HepG2 (cell line): Measurements from ENCODE around the gene TRAK1. TPM values are rescaled to one million over a fixed set of nuclear protein-coding genes. Genes with fewer than 3 reads are reported as not detected.

Source experiments
- ATAC-seq: fragments of 200-7000 bp; cut with Tn5 transposase; 3 replicates; pipeline ENCODE4 v1.9.1; 2020; ENCODE audit warnings: mild to moderate bottlenecking, moderate library complexity
- BruUV-seq: library from RNA; stranded (reverse); fragments of 400-500 nt; replicated peaks from 2 replicates; lab custom pipeline; 2021; lab: Mats Ljungman, UMichigan
- CTCF ChIA-PET: fragments of 300-600 bp; formaldehyde crosslinking; extraction: SDS; loops from one replicate; lab custom pipeline; 2021; ENCODE audit warnings: low total read pairs, inconsistent platforms, low intra/inter-chr PET ratio; lab: Yijun Ruan, JAX
- POLR2A ChIA-PET: fragments of 350-600 bp; sonication (Branson Sonifier 250); formaldehyde crosslinking; loops from one replicate; lab custom pipeline; 2020; ENCODE audit warnings: antibody characterized with exemption, inconsistent platforms; lab: Yijun Ruan, JAX
- DNase-seq: peaks from one replicate; pipeline ENCODE4 v3.0.0-alpha.2; 2015; ENCODE audit warnings: low spot score
- FAIRE-seq: peaks from 3 replicates; lab custom pipeline; 2011; peaks lifted over from hg19 to GRCh38; lab: Jason Lieb, UNC
- H2AFZ ChIP-seq: one replicate; pipeline ENCODE4 v1.6.1; 2011; ENCODE audit warnings: low read length, inconsistent platforms
- H3K27ac ChIP-seq: fragments of 300-600 bp; 3 replicates; pipeline ENCODE4 v1.8.0; 2011; ENCODE audit warnings: mixed run types, mild to moderate bottlenecking, mixed read lengths, low read length, inconsistent platforms; ENCODE audit not compliant: insufficient read depth; ENCODE audit errors: extremely low read length
- H3K27me3 ChIP-seq, 2 experiments: fragments of 200-600 bp in 1 of 2; 2 replicates in 1 of 2; 3 replicates in 1 of 2; pipeline versions ENCODE4 v1.6.0 to v1.8.0; 2011; ENCODE audit warnings: low read length in 2 of 2, mild to moderate bottlenecking in 2 of 2, moderate library complexity in 2 of 2, inconsistent platforms in 1 of 2; ENCODE audit not compliant: insufficient read depth in 2 of 2, control insufficient read depth in 1 of 2
- H3K36me3 ChIP-seq, 2 experiments: fragments of 200-600 bp in 1 of 2; replicated peaks in 1 of 2; 2 replicates in 1 of 2; 3 replicates in 1 of 2; pipeline versions ENCODE4 v1.5.1 to v1.8.0; 2011; ENCODE audit warnings: low read length in 2 of 2, inconsistent platforms in 1 of 2; ENCODE audit not compliant: insufficient read depth in 2 of 2, control insufficient read depth in 1 of 2
- H3K4me1 ChIP-seq: 2 replicates; pipeline ENCODE4 v1.5.1; 2012; ENCODE audit warnings: low read length, inconsistent platforms; ENCODE audit not compliant: insufficient read depth
- H3K4me2 ChIP-seq: 2 replicates; pipeline ENCODE4 v1.6.0; 2011; ENCODE audit warnings: low read depth, low read length, inconsistent platforms
- H3K4me3 ChIP-seq, 3 experiments: fragments of 200-600 bp in 1 of 3; sonication (generic), shearing (Covaris generic) in 1 of 3; replicated peaks in 1 of 3; 2 replicates each; pipeline ENCODE4 v1.5.1; 2011 to 2016; ENCODE audit warnings: low read length in 3 of 3, inconsistent platforms in 2 of 3, low read depth in 2 of 3, mild to moderate bottlenecking in 2 of 3, control low read depth in 1 of 3, mixed read lengths in 1 of 3; ENCODE audit not compliant: insufficient read depth in 1 of 3
- H3K79me2 ChIP-seq: one replicate; pipeline ENCODE4 v1.6.1; 2011; ENCODE audit warnings: low read length, inconsistent platforms; ENCODE audit not compliant: insufficient read depth
- H3K9ac ChIP-seq: 2 replicates; pipeline ENCODE4 v1.6.0; 2011; ENCODE audit warnings: mild to moderate bottlenecking, low read depth, low read length, inconsistent platforms; ENCODE audit not compliant: insufficient read depth
- H3K9me3 ChIP-seq: 2 replicates; pipeline ENCODE4 v1.5.1; 2012; ENCODE audit warnings: mild to moderate bottlenecking, low read length
- H4K20me1 ChIP-seq: 2 replicates; pipeline ENCODE4 v1.6.0; 2011; ENCODE audit warnings: inconsistent platforms, mild to moderate bottlenecking, low read length, moderate library complexity; ENCODE audit not compliant: insufficient read depth
- CREBL2 ChIP-seq: sonication (generic); formaldehyde crosslinking; IDR thresholded peaks from 2 replicates; pipeline ENCODE4 v1.8.1; 2023; ENCODE audit warnings: missing genetic modification reagents, mild to moderate bottlenecking, borderline replicate concordance
- LCORL ChIP-seq, 2 experiments: fragments of 450-650 bp in 1 of 2; sonication (generic) in 1 of 2; formaldehyde crosslinking in 1 of 2; IDR thresholded peaks; 2 replicates each; pipeline versions ENCODE4 v1.5.0 to v1.6.1; 2017 to 2020; ENCODE audit warnings: antibody characterized with exemption in 1 of 2, missing genetic modification reagents in 1 of 2
- MED1 ChIP-seq: sonication (generic); formaldehyde crosslinking; IDR thresholded peaks from 2 replicates; pipeline ENCODE4 v1.4.0; 2020; ENCODE audit warnings: missing genetic modification reagents
- NCOR1 ChIP-seq: fragments of 200-600 bp; sonication (generic); IDR thresholded peaks from 2 replicates; pipeline ENCODE4 v1.7.0; 2017; ENCODE audit warnings: antibody characterized with exemption, low read length, borderline replicate concordance
- POLR2G ChIP-seq: fragments of 200-400 bp; formaldehyde crosslinking; IDR thresholded peaks from 2 replicates; pipeline ENCODE4 v1.6.1; 2018; ENCODE audit warnings: mild to moderate bottlenecking, low read depth, low read length, moderate library complexity
- PRPF4 ChIP-seq: fragments of 200-400 bp; formaldehyde crosslinking; IDR thresholded peaks from 2 replicates; pipeline ENCODE4 v1.6.1; 2016; ENCODE audit warnings: low read length, low read depth; ENCODE audit not compliant: poor library complexity, severe bottlenecking
- SP4 ChIP-seq: sonication (generic); formaldehyde crosslinking; IDR thresholded peaks from 2 replicates; pipeline ENCODE4 v1.8.1; 2023; ENCODE audit warnings: mild to moderate bottlenecking, missing genetic modification reagents
- TEAD2 ChIP-seq: sonication (generic); formaldehyde crosslinking; IDR thresholded peaks from 2 replicates; pipeline ENCODE4 v1.9.0; 2021; ENCODE audit warnings: missing genetic modification reagents
- UBTF ChIP-seq: sonication (generic); formaldehyde crosslinking; IDR thresholded peaks from 2 replicates; pipeline ENCODE4 v1.4.0; 2020; ENCODE audit warnings: mild to moderate bottlenecking, missing genetic modification reagents
- ZBTB10 ChIP-seq: sonication (generic); formaldehyde crosslinking; IDR thresholded peaks from 2 replicates; pipeline ENCODE4 v1.4.0; 2020; ENCODE audit warnings: missing genetic modification reagents, borderline replicate concordance
- ZNF263 ChIP-seq: sonication (generic); formaldehyde crosslinking; IDR thresholded peaks from 2 replicates; pipeline ENCODE4 v1.4.0; 2020; ENCODE audit warnings: missing genetic modification reagents
- ZNF326 ChIP-seq: sonication (generic); formaldehyde crosslinking; IDR thresholded peaks from 2 replicates; pipeline ENCODE4 v1.4.0; 2020; ENCODE audit warnings: missing genetic modification reagents, borderline replicate concordance
- WGBS: methylation state at CpG from one replicate; pipeline ENCODE4 v1.1.6; 2017; ENCODE audit warnings: low lambda C conversion rate; 5-methylcytosine and 5-hydroxymethylcytosine counted together
- in situ Hi-C: cut with HindIII; loops from 2 replicates; pipeline ENCODE4 v1.10.0; 2017; ENCODE audit warnings: low pct_unique_long_range_greater_than_20kb; ENCODE audit not compliant: extremely low pct_ligation_motif_present
- intact Hi-C: fragments of 100-400 bp; cut with micrococcal nuclease; formaldehyde crosslinking; loops from one replicate; pipeline ENCODE4 v1.10.0; 2022; ENCODE audit not compliant: unreplicated experiment
- polyA plus RNA-seq, 8 experiments: library from polyadenylated mRNA; depleted of rRNA in 3 of 8; stranded (reverse) in 7 of 8; unstranded in 1 of 8; fragments of >200 nt; fragmentation: Illumina TruSeq in 4 of 8; extraction: Trizol in 4 of 8; gene quantifications; 2 replicates each; pipeline versions ENCODE4 v1.2.1 to v1.2.3, GENCODE V29; 2011 to 2016; ENCODE audit warnings: low read depth in 4 of 8, missing spikeins in 1 of 8, mixed read lengths in 1 of 8; ENCODE audit not compliant: insufficient read depth in 1 of 8
- total RNA-seq, 5 experiments: library from RNA; depleted of rRNA; stranded (reverse); fragments of >200 nt; fragmentation: Illumina TruSeq; extraction: Trizol; gene quantifications; 2 replicates each; pipeline ENCODE4 v1.2.3, GENCODE V29; 2016; ENCODE audit warnings: low read depth in 1 of 5
- TF ChIP-seq, protein P1 (sequence below): IDR thresholded peaks from 2 replicates; pipeline ENCODE4 v1.4.0; 2020; ENCODE audit warnings: mild to moderate bottlenecking, missing genetic modification reagents

Gene TRAK1
- total and polyA plus RNA-seq, 2 of the 13 experiments (the other 11 are each of a cell fraction or from before 2014, with no cell fraction given) = 20.5 to 46.6 TPM

DNA sequence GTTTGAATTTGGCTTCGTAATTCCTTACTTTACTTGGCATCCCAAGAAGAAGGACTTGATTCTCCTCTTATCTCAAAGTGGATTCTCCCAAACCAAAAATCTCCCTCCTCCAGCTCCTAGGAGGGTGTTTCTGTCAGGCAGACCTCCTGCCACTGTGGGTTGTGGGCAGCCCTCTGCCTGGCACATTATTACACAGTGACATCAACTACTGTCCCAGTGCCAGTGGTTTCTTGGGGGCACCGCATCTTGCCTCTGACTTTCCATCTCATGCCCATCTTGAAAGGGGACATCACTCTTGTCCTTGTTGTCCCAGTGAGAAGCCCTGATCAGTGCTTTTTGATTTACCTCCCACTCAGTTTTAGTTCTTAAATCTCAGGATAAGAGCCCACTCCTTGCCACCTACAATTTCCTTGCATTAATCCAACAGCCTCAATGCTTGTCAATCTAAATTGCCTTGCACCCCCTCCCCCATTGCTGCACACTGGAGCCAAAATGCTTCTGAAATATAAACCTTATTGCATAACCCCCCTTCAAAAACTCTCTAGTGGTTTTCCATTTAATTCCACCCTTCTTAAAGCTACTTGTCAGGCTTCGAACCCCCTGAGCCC, 81.0 kb downstream of the TRAK1 start (continued):
- TF ChIP-seq, protein P1, sequence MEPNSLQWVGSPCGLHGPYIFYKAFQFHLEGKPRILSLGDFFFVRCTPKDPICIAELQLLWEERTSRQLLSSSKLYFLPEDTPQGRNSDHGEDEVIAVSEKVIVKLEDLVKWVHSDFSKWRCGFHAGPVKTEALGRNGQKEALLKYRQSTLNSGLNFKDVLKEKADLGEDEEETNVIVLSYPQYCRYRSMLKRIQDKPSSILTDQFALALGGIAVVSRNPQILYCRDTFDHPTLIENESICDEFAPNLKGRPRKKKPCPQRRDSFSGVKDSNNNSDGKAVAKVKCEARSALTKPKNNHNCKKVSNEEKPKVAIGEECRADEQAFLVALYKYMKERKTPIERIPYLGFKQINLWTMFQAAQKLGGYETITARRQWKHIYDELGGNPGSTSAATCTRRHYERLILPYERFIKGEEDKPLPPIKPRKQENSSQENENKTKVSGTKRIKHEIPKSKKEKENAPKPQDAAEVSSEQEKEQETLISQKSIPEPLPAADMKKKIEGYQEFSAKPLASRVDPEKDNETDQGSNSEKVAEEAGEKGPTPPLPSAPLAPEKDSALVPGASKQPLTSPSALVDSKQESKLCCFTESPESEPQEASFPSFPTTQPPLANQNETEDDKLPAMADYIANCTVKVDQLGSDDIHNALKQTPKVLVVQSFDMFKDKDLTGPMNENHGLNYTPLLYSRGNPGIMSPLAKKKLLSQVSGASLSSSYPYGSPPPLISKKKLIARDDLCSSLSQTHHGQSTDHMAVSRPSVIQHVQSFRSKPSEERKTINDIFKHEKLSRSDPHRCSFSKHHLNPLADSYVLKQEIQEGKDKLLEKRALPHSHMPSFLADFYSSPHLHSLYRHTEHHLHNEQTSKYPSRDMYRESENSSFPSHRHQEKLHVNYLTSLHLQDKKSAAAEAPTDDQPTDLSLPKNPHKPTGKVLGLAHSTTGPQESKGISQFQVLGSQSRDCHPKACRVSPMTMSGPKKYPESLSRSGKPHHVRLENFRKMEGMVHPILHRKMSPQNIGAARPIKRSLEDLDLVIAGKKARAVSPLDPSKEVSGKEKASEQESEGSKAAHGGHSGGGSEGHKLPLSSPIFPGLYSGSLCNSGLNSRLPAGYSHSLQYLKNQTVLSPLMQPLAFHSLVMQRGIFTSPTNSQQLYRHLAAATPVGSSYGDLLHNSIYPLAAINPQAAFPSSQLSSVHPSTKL (CRISPR knock-in tag) = no peak
- TF ChIP-seq ZNF326 (CRISPR knock-in tag) (no peak), TEAD2 (CRISPR knock-in tag) (no peak)

DNA sequence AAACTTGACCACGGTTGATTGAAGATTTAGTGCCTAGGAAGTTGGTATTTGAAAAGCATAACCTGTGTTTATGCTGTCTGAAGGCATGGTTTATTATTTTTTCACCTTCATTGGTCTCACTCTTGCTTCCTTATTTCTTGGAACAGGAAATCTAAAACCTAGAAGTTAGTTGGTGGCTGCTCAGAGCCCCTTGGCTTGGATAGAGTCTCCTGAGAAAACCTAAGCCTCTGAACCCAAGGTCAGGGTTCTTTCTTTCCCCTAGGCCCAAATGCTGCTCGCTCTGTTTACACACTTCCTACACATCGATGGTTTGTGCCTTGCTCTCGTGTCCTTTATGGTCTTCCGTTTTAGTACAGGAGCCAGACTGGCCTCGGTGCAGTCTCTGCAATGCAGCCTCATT, 82.2 kb downstream of the TRAK1 start:
- intact Hi-C loops (no loop called here), in situ Hi-C loops (no loop called here)
- FAIRE-seq (no peak), DNase-seq (no peak), ATAC-seq (no peak)
- BruUV-seq = no TSS peak
- CTCF ChIA-PET = no interaction called here
- no peak overlapping the region for H3K9ac ChIP-seq
- H3K79me2 ChIP-seq = peaks cover 62% of the 10 kb centered on the region
- H3K36me3 ChIP-seq = peaks cover 10 to 18% of the 10 kb centered on the region in 2 experiments; a peak in 4 of 5 replicates
- POLR2A ChIA-PET = no interaction called here
- H3K4me2 ChIP-seq = no peak overlapping the region
- no peaks in the 10 kb centered on the region for H3K27me3 ChIP-seq
- H4K20me1 ChIP-seq = peaks cover 10% of the 10 kb centered on the region; the same call in 1 of the 2 replicates
- peaks cover 30% of the 10 kb centered on the region for H3K4me1 ChIP-seq
- 89% methylated on average over 6 of the region's 6 CpGs for WGBS
- H3K27ac ChIP-seq = no peak overlapping the region
- no peak overlapping the region for H3K4me3 ChIP-seq
- H3K9me3 ChIP-seq = no peaks in the 10 kb centered on the region
- H2AFZ ChIP-seq = no peak overlapping the region
- no peak for TF ChIP-seq MED1 (CRISPR knock-in tag)
- TF ChIP-seq UBTF (CRISPR knock-in tag) = no peak
- TF ChIP-seq ZNF263 (CRISPR knock-in tag) = no peak
- TF ChIP-seq CREBL2 = no peak
- TF ChIP-seq LCORL (IDR thresholded peaks at IDR 0.05) = no peak
- TF ChIP-seq LCORL (CRISPR knock-in tag; IDR thresholded peaks at IDR 0.05) = no peak
- TF ChIP-seq POLR2G = no peak
- no peak for TF ChIP-seq PRPF4
- no peak for TF ChIP-seq NCOR1
- no peak for TF ChIP-seq ZBTB10 (CRISPR knock-in tag)
- no peak for TF ChIP-seq ZNF326 (CRISPR knock-in tag)
- TF ChIP-seq SP4 (CRISPR knock-in tag) = no peak
